Osteocyte (in vitro differentiated cells): Measurements from ENCODE around the gene DOC2A. TPM values are rescaled to one million over a fixed set of nuclear protein-coding genes. Genes with fewer than 3 reads are reported as not detected.

Source experiments
- DNase-seq: peaks from one replicate; pipeline ENCODE4 v3.0.0; 2021; ENCODE audit warnings: mixed read lengths; ENCODE audit not compliant: unreplicated experiment; ENCODE audit errors: extremely low spot score
- H3K27ac Mint-ChIP-seq: one replicate; pipeline ENCODE4 v1.8.0; 2021; ENCODE audit warnings: mild to moderate bottlenecking, mixed read lengths; ENCODE audit not compliant: unreplicated experiment
- H3K27me3 Mint-ChIP-seq: one replicate; pipeline ENCODE4 v1.8.0; 2021; ENCODE audit warnings: mixed read lengths; ENCODE audit not compliant: unreplicated experiment
- H3K36me3 Mint-ChIP-seq: one replicate; pipeline ENCODE4 v1.8.0; 2021; ENCODE audit warnings: mixed read lengths; ENCODE audit not compliant: unreplicated experiment
- H3K4me1 Mint-ChIP-seq: one replicate; pipeline ENCODE4 v1.8.0; 2021; ENCODE audit warnings: mixed read lengths; ENCODE audit not compliant: unreplicated experiment
- H3K4me3 Mint-ChIP-seq: one replicate; pipeline ENCODE4 v1.8.0; 2021; ENCODE audit warnings: mild to moderate bottlenecking, moderate library complexity, mixed read lengths; ENCODE audit not compliant: unreplicated experiment
- H3K9me3 Mint-ChIP-seq: one replicate; pipeline ENCODE4 v1.8.0; 2021; ENCODE audit warnings: mixed read lengths; ENCODE audit not compliant: unreplicated experiment
- CTCF ChIP-seq: fragments of 200-600 bp; sonication (generic); IDR thresholded peaks from 2 replicates; pipeline ENCODE4 v1.5.0; 2021; ENCODE audit warnings: antibody characterized with exemption, mild to moderate bottlenecking, moderate library complexity
- total RNA-seq: library from RNA; stranded (reverse); gene quantifications from 2 replicates; pipeline ENCODE4 v1.2.1, GENCODE V29; 2021

Gene DOC2A
- total RNA-seq, 1 donor from 2014 or later: 1.3 TPM

GRCh38 chr16:29985271-29985811 is 25.5 kb downstream of the DOC2A start:
- Mint-ChIP-seq H3K36me3 (peaks cover 53% of the 10 kb centered on the region), H3K27ac (no peak overlapping the region), H3K9me3 (no peaks in the 10 kb centered on the region), H3K4me3 (no peak overlapping the region), H3K4me1 (no peaks in the 10 kb centered on the region), H3K27me3 (no peaks in the 10 kb centered on the region)
- no peak for TF ChIP-seq CTCF
- DNase-seq: no peak

GRCh38 chr16:29984764-29985147 is 26.1 kb downstream of the DOC2A start:
- TF ChIP-seq CTCF: no peak
- Mint-ChIP-seq H3K4me1 (no peaks in the 10 kb centered on the region), H3K4me3 (no peak overlapping the region), H3K9me3 (no peaks in the 10 kb centered on the region), H3K36me3 (peaks cover 53% of the 10 kb centered on the region), H3K27ac (no peak overlapping the region), H3K27me3 (no peaks in the 10 kb centered on the region)
- DNase-seq: no peak

GRCh38 chr16:29984137-29984763 is 26.6 kb downstream of the DOC2A start:
- no peak for DNase-seq
- H3K4me3 Mint-ChIP-seq: no peak overlapping the region
- no peaks in the 10 kb centered on the region for H3K27me3 Mint-ChIP-seq
- H3K36me3 Mint-ChIP-seq: peaks cover 58% of the 10 kb centered on the region
- no peaks in the 10 kb centered on the region for H3K4me1 Mint-ChIP-seq
- no peaks in the 10 kb centered on the region for H3K9me3 Mint-ChIP-seq
- no peak overlapping the region for H3K27ac Mint-ChIP-seq
- TF ChIP-seq CTCF: no peak

- no peak for DNase-seq
- no peaks in the 10 kb centered on the region for H3K4me1 Mint-ChIP-seq
Observed at GRCh38 chr16:29983420-29984136, 27.2 kb downstream of the DOC2A start.

More at GRCh38 chr16:29983420-29984136, 27.2 kb downstream of the DOC2A start:
- no peak overlapping the region for H3K27ac Mint-ChIP-seq
- no peak for TF ChIP-seq CTCF
- H3K4me3 Mint-ChIP-seq: no peak overlapping the region
- peaks cover 60% of the 10 kb centered on the region for H3K36me3 Mint-ChIP-seq
- H3K27me3 Mint-ChIP-seq: no peaks in the 10 kb centered on the region
- H3K9me3 Mint-ChIP-seq: no peaks in the 10 kb centered on the region
